ENCODE results near the gene BUD31. TPM values are rescaled to one million over a fixed set of nuclear protein-coding genes. Genes with fewer than 3 reads are reported as not detected.
A peak's percentile ranks its signal among the peaks of the same experiment; 100 is the strongest.

Gene BUD31
- total and polyA plus RNA-seq, 2 of the 13 experiments (the other 11 are each of a cell fraction or from before 2014, with no cell fraction given), result 35.1 to 79.1 TPM

DNA sequence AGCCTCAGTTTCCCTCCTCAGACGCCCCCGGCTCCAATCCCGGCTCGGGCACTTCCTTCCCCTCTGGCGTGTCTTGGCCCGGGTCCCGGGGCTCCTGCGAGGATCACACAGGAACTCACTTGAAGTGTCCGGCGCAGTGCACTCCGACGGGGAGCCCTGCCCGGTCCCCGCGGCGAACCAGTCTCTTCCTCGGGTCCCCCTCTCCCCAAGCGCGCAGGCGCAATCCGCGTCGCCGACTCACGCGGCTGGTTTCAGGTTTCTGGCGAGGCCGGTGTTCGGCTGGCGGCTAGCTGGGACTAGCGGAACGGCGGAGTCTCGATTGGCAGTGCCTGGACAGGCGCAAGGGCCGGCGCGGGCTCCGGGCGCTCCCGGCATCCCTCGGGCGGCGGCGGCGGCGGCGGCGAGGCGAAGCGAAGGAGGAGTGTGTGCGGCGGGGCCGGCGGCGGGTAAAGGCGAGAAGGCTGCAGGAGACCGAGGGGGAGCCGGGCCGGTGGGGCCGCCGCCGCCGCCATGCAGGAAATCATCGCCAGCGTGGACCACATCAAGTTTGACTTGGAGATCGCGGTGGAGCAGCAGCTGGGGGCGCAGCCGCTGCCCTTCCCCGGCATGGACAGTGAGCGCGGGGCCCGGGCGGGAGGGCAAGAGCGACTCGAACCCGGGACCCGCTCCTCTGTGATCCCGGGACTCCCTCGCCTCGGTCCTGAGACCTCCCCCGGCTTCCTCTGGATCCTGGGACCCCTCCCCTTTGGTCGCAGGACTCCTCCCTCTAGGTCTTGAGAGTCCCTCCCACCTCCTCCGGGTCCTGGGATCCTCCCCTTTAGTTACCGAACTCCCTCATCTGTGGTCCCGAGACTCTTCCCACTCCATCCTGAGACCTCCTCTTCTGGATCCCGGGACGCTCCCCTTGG lies 30.1 kb downstream of the BUD31 start, which contains the start of the genes CPSF4 and PTCD1 (continued):
- TF ChIP-seq JARID2 (CRISPR knock-in tag; IDR thresholded peaks at IDR 0.05; ENCODE audit: insufficient replicate concordance), result no peak
- no peak for TF ChIP-seq ZNF607 (CRISPR knock-in tag; IDR thresholded peaks at IDR 0.05; ENCODE audit: borderline replicate concordance)
- no peak for TF ChIP-seq ZNF572 (CRISPR knock-in tag; IDR thresholded peaks at IDR 0.05)
- TF ChIP-seq, protein P1, sequence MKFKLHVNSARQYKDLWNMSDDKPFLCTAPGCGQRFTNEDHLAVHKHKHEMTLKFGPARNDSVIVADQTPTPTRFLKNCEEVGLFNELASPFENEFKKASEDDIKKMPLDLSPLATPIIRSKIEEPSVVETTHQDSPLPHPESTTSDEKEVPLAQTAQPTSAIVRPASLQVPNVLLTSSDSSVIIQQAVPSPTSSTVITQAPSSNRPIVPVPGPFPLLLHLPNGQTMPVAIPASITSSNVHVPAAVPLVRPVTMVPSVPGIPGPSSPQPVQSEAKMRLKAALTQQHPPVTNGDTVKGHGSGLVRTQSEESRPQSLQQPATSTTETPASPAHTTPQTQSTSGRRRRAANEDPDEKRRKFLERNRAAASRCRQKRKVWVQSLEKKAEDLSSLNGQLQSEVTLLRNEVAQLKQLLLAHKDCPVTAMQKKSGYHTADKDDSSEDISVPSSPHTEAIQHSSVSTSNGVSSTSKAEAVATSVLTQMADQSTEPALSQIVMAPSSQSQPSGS (CRISPR knock-in tag; IDR thresholded peaks at IDR 0.05), result peak; percentile 75; the same call in 1 of the 2 replicates
- no peak for TF ChIP-seq TBL1XR1 (IDR thresholded peaks at IDR 0.05; ENCODE audit: borderline replicate concordance, low read length, partially characterized antibody)
- no peak; the same call in 1 of the 2 replicates for TF ChIP-seq HNF4G (IDR thresholded peaks at IDR 0.05; ENCODE audit: borderline replicate concordance, low read depth, low read length)
- no peak; the same call in 1 of the 2 replicates for TF ChIP-seq HNF4G (CRISPR knock-in tag; IDR thresholded peaks at IDR 0.05; ENCODE audit: borderline replicate concordance, low read depth)
- TF ChIP-seq SMAD9 (CRISPR knock-in tag; IDR thresholded peaks at IDR 0.05), result no peak
- TF ChIP-seq, protein P2, sequence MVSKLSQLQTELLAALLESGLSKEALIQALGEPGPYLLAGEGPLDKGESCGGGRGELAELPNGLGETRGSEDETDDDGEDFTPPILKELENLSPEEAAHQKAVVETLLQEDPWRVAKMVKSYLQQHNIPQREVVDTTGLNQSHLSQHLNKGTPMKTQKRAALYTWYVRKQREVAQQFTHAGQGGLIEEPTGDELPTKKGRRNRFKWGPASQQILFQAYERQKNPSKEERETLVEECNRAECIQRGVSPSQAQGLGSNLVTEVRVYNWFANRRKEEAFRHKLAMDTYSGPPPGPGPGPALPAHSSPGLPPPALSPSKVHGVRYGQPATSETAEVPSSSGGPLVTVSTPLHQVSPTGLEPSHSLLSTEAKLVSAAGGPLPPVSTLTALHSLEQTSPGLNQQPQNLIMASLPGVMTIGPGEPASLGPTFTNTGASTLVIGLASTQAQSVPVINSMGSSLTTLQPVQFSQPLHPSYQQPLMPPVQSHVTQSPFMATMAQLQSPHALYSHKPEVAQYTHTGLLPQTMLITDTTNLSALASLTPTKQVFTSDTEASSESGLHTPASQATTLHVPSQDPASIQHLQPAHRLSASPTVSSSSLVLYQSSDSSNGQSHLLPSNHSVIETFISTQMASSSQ (IDR thresholded peaks at IDR 0.05; ENCODE audit: low read depth), result peak; percentile 13; the same call in 1 of the 2 replicates
- TF ChIP-seq, protein P2 (CRISPR knock-in tag; IDR thresholded peaks at IDR 0.05; ENCODE audit: borderline replicate concordance), result peak; percentile 60; the same call in 1 of the 2 replicates
- TF ChIP-seq SP4 (CRISPR knock-in tag; IDR thresholded peaks at IDR 0.05), result peak; percentile 75
- peak; percentile 80 for TF ChIP-seq KDM5A (IDR thresholded peaks at IDR 0.05; ENCODE audit: borderline replicate concordance, low read length)
- no peak; the same call in 1 of the 2 replicates for TF ChIP-seq MEIS2 (CRISPR knock-in tag; IDR thresholded peaks at IDR 0.05)
- no peak for TF ChIP-seq ZNF34 (CRISPR knock-in tag; IDR thresholded peaks at IDR 0.05; ENCODE audit: borderline replicate concordance)
- TF ChIP-seq BCL6 (CRISPR knock-in tag; IDR thresholded peaks at IDR 0.05), result peak; percentile 39; the same call in 1 of the 2 replicates
- TF ChIP-seq, protein P3, sequence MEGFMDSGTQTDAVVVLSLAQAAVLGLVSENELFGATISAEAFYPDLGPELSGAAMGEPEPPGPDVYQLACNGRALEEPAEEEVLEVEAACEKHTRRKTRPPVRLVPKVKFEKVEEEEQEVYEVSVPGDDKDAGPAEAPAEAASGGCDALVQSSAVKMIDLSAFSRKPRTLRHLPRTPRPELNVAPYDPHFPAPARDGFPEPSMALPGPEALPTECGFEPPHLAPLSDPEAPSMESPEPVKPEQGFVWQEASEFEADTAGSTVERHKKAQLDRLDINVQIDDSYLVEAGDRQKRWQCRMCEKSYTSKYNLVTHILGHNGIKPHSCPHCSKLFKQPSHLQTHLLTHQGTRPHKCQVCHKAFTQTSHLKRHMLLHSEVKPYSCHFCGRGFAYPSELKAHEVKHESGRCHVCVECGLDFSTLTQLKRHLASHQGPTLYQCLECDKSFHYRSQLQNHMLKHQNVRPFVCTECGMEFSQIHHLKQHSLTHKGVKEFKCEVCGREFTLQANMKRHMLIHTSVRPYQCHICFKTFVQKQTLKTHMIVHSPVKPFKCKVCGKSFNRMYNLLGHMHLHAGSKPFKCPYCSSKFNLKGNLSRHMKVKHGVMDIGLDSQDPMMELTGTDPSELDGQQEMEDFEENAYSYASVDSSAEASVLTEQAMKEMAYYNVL (CRISPR knock-in tag; IDR thresholded peaks at IDR 0.05; ENCODE audit: borderline replicate concordance), result peak; percentile 67; the same call in 1 of the 2 replicates
- TF ChIP-seq RBM22 (optimal IDR thresholded peaks at IDR 0.05; ENCODE audit: low read length), result no peak
- TF ChIP-seq THAP11 (CRISPR knock-in tag; IDR thresholded peaks at IDR 0.05), result peak; percentile 94
- TF ChIP-seq ZNF350 (CRISPR knock-in tag; IDR thresholded peaks at IDR 0.05; ENCODE audit: borderline replicate concordance, low read depth), result peak; percentile 52
- TF ChIP-seq GABPB1 (CRISPR knock-in tag; IDR thresholded peaks at IDR 0.05), result peak; percentile 89
- TF ChIP-seq KLF12 (CRISPR knock-in tag; IDR thresholded peaks at IDR 0.05; ENCODE audit: borderline replicate concordance), result no peak
- peak; percentile 80 for TF ChIP-seq ZNF619 (CRISPR knock-in tag; IDR thresholded peaks at IDR 0.05)

All from HepG2 (cell line).